ENCODE measurements around the gene LRRN3. TPM values are rescaled to one million over a fixed set of nuclear protein-coding genes. Genes with fewer than 3 reads are reported as not detected.

Gene LRRN3
- total RNA-seq, 1 experiment from 2014 or later, result not detected

DNA sequence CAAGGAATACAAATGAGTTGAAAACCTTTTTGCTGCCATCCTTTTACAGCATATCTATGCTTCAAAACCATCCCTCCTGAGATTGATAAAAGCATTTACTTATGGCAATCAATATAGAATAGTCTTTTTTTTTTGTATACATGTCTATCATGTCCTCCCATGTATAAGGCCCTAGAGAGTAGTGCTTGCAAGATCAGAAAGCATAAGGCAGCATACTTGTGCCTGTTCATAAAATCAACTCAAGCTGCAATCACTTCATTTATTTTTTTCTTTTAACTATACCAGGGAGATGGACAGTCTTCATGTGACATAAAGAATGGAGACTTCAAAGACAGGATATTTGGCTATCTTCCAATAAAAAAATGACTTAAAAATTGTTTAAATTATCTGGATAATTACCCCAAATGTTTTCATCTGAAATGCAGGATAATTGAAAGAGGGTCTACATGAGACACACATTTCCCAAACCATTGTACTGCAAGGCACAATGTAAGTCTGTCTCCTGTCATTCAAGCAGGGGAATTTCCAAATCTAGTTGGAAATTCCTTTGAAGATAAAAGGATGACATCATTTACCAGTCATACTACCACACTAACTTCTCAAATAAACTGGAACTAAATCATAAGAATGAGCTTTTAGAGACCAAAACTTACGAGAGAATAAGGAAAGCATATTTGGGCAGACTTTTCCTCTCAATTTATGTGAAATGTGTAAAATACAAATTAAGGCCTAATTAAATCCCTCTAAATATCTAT is 22.5 kb downstream of the LRRN3 start:
- no peaks in the 10 kb centered on the region for H3K27me3 Mint-ChIP-seq (ENCODE audit: insufficient read depth, unreplicated experiment)
- no peaks in the 10 kb centered on the region for H3K36me3 Mint-ChIP-seq (ENCODE audit: insufficient read depth, unreplicated experiment)
- ChIA-PET POLR2A (no interaction called here), CTCF (no interaction called here)
- intact Hi-C loops (cut with micrococcal nuclease), result no loop called here
- peak; percentile 42 for DNase-seq (ENCODE audit: unreplicated experiment)
- no peaks in the 10 kb centered on the region for H3K9me3 Mint-ChIP-seq (ENCODE audit: unreplicated experiment)
- H3K4me3 Mint-ChIP-seq (ENCODE audit: unreplicated experiment), result no peak overlapping the region
- TF ChIP-seq, protein P1, sequence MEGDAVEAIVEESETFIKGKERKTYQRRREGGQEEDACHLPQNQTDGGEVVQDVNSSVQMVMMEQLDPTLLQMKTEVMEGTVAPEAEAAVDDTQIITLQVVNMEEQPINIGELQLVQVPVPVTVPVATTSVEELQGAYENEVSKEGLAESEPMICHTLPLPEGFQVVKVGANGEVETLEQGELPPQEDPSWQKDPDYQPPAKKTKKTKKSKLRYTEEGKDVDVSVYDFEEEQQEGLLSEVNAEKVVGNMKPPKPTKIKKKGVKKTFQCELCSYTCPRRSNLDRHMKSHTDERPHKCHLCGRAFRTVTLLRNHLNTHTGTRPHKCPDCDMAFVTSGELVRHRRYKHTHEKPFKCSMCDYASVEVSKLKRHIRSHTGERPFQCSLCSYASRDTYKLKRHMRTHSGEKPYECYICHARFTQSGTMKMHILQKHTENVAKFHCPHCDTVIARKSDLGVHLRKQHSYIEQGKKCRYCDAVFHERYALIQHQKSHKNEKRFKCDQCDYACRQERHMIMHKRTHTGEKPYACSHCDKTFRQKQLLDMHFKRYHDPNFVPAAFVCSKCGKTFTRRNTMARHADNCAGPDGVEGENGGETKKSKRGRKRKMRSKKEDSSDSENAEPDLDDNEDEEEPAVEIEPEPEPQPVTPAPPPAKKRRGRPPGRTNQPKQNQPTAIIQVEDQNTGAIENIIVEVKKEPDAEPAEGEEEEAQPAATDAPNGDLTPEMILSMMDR (IDR thresholded peaks at IDR 0.05; ENCODE audit: unreplicated experiment), result no peak
- no TSS peak for BruUV-seq (replicated peaks)
- H3K4me1 Mint-ChIP-seq (ENCODE audit: insufficient read depth, unreplicated experiment), result peaks cover 18% of the 10 kb centered on the region
- H3K27ac Mint-ChIP-seq (ENCODE audit: low read depth, unreplicated experiment), result peak overlapping the region; percentile 7

DNA sequence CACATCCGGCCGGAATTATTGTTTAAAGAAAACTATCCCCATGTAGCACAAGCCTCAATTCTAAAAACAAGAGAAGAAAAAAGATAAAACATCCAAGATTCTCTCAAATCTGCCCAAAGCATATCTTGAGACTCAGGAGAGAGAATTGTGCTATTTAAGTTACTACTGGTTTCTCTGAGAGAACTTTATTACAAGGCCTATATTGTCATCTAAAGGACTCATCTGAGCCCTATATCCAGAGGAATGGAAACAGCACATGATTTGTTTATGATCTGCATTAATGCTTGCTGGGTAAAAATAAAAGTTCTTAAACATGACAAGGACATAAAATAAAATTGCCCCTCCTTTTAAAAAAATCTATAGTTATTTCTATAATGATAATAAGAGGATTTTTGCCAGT is 25.0 kb downstream of the LRRN3 start:
- Mint-ChIP-seq H3K9me3 (ENCODE audit: unreplicated experiment) (no peaks in the 10 kb centered on the region), H3K27ac (ENCODE audit: low read depth, unreplicated experiment) (no peak overlapping the region)
- TF ChIP-seq, protein P1 (IDR thresholded peaks at IDR 0.05; ENCODE audit: unreplicated experiment), result no peak

DNA sequence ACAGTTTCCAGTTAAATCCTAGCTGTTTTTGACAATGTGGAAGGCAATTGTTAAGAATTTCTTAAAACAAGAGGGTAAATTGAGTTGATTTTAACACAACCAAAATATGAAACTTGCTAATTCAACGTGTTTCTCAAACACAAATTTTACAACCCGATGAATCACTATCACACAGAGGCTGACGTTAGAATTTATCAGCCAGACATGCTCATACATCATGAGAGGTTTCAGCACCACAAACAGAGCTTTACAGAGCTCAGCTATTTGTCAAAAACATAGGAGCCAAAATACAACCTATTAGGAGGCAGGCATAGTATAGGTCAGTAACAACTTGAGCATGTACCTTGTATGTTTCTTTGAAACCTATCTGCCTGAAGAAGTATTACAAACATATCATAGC is 36.1 kb downstream of the LRRN3 start:
- intact Hi-C loops (cut with micrococcal nuclease), result no loop called here
- DNase-seq (ENCODE audit: unreplicated experiment), result peak; percentile 55
- BruUV-seq (replicated peaks), result no TSS peak
- Mint-ChIP-seq H3K4me3 (ENCODE audit: unreplicated experiment) (no peak overlapping the region), H3K27ac (ENCODE audit: low read depth, unreplicated experiment) (no peak overlapping the region), H3K27me3 (ENCODE audit: insufficient read depth, unreplicated experiment) (no peaks in the 10 kb centered on the region), H3K4me1 (ENCODE audit: insufficient read depth, unreplicated experiment) (no peaks in the 10 kb centered on the region), H3K36me3 (ENCODE audit: insufficient read depth, unreplicated experiment) (no peaks in the 10 kb centered on the region), H3K9me3 (ENCODE audit: unreplicated experiment) (no peaks in the 10 kb centered on the region)
- POLR2A ChIA-PET, result interaction anchor here (0.5 to 2.1 kb wide), 3 partner anchors 14 to 133 kb away, joined by 3 to 9 read pairs (median 3); no protein-coding TSS in a partner anchor
- CTCF ChIA-PET, result no interaction called here
- TF ChIP-seq, protein P1 (IDR thresholded peaks at IDR 0.05; ENCODE audit: unreplicated experiment), result no peak

More for the DNA sequence above, 25.0 kb downstream of the LRRN3 start:
- no peak overlapping the region for H3K4me3 Mint-ChIP-seq (ENCODE audit: unreplicated experiment)
- intact Hi-C loops (cut with micrococcal nuclease), result no loop called here
- peaks cover 13% of the 10 kb centered on the region for H3K4me1 Mint-ChIP-seq (ENCODE audit: insufficient read depth, unreplicated experiment)
- CTCF ChIA-PET, result no interaction called here
- H3K36me3 Mint-ChIP-seq (ENCODE audit: insufficient read depth, unreplicated experiment), result no peaks in the 10 kb centered on the region
- no TSS peak for BruUV-seq (replicated peaks)
- no peaks in the 10 kb centered on the region for H3K27me3 Mint-ChIP-seq (ENCODE audit: insufficient read depth, unreplicated experiment)
- DNase-seq (ENCODE audit: unreplicated experiment), result no peak
- POLR2A ChIA-PET, result interaction anchor here (0.9 kb wide), 1 partner anchor 10 kb away, joined by 3 read pairs; no protein-coding TSS in a partner anchor

DNA sequence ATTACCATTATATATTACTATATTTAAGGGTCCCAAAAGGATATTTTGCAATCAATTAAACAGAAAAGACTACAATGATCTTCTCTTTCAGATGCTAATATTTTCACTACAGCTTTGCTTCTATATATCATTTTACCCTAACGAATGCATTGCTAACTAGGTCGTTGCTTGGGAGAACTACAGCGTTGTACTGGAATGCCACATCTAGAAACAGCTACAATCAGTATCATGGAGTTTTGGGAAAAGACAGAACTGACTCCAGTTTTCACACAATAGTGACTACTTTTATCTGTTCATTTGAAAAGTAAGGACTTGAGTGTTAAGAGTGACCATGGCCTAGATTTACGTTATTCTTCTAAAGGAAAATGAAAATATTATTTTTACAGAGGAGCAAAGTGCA is 38.5 kb downstream of the LRRN3 start:
- H3K4me3 Mint-ChIP-seq (ENCODE audit: unreplicated experiment), result no peak overlapping the region
- CTCF ChIA-PET, result interaction anchor here (0.8 kb wide), 1 partner anchor 36 kb away, joined by 3 read pairs; no protein-coding TSS in a partner anchor

More for the DNA sequence above, 38.5 kb downstream of the LRRN3 start:
- Mint-ChIP-seq H3K36me3 (ENCODE audit: insufficient read depth, unreplicated experiment) (no peaks in the 10 kb centered on the region), H3K27me3 (ENCODE audit: insufficient read depth, unreplicated experiment) (no peaks in the 10 kb centered on the region), H3K27ac (ENCODE audit: low read depth, unreplicated experiment) (no peak overlapping the region), H3K4me1 (ENCODE audit: insufficient read depth, unreplicated experiment) (peaks cover 7% of the 10 kb centered on the region), H3K9me3 (ENCODE audit: unreplicated experiment) (no peaks in the 10 kb centered on the region)
- intact Hi-C loops (cut with micrococcal nuclease), result no loop called here
- DNase-seq (ENCODE audit: unreplicated experiment), result no peak
- POLR2A ChIA-PET, result no interaction called here
- TF ChIP-seq, protein P1 (IDR thresholded peaks at IDR 0.05; ENCODE audit: unreplicated experiment), result no peak
- no TSS peak for BruUV-seq (replicated peaks)

Data from MCF 10A (cell line).